HFFc6 (cell line): Measurements from ENCODE around the gene GGA3. TPM values are rescaled to one million over a fixed set of nuclear protein-coding genes. Genes with fewer than 3 reads are reported as not detected.

Experiments
- DNase-seq: peaks from one replicate; pipeline ENCODE4 v3.0.0-alpha.2; 2018
- H3K27ac Mint-ChIP-seq: 2 replicates; pipeline ENCODE4 v1.8.0; 2020; ENCODE audit warnings: mild to moderate bottlenecking, mixed read lengths
- H3K27me3 Mint-ChIP-seq: 2 replicates; pipeline ENCODE4 v1.8.0; 2021; ENCODE audit warnings: mild to moderate bottlenecking, moderate library complexity, mixed read lengths; ENCODE audit not compliant: insufficient read depth
- H3K36me3 Mint-ChIP-seq: 2 replicates; pipeline ENCODE4 v1.8.0; 2021; ENCODE audit warnings: low read depth, mixed read lengths
- H3K4me1 Mint-ChIP-seq: 2 replicates; pipeline ENCODE4 v1.8.0; 2020; ENCODE audit warnings: low read depth, mixed read lengths
- H3K4me3 Mint-ChIP-seq: 2 replicates; pipeline ENCODE4 v1.8.0; 2020; ENCODE audit warnings: mild to moderate bottlenecking, moderate library complexity, mixed read lengths
- H3K9me3 Mint-ChIP-seq: 2 replicates; pipeline ENCODE4 v1.8.0; 2020; ENCODE audit warnings: mild to moderate bottlenecking, mixed read lengths
- CTCF ChIP-seq: fragments of 200-600 bp; sonication (generic); IDR thresholded peaks from 2 replicates; pipeline ENCODE4 v1.5.0; 2021; ENCODE audit warnings: antibody characterized with exemption, mild to moderate bottlenecking
- total RNA-seq, 6 experiments: library from RNA; stranded (reverse); fragmentation: NEBNext Ultra II Directional; extraction: Animal tissue kit (Norgen Biotek cat#: 25700); gene quantifications; 2 replicates in 1 of 6; 3 replicates in 5 of 6; pipeline ENCODE4 v1.2.3, GENCODE V29; 2021

GGA3 gene
- total RNA-seq, 6 experiments from 2014 or later = 23.2 to 26.5 (median 24.2) TPM

DNA sequence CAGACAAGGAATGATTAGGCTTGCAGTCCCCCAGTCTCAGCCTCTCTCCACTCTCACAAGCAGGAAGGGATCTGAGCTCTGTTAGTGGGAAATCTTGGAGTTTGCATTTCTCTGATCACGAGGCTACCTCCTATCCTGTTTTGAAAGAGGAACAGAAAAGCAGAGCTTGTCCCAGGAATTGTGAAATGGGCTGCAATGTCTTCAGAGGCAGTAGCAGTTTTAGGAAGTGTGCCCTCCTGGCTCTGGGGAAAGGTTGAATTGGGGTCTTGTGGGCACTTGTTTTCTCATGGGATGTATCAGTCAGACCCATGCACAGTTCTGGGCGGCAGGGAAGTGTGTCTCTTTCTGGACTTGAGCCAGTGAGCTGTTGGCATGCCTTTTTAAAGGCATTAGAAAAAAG lies 33.1 kb downstream of the GGA3 start:
- TF ChIP-seq CTCF = no peak
- Mint-ChIP-seq H3K4me3 (no peak overlapping the region), H3K27ac (no peak overlapping the region), H3K4me1 (no peaks in the 10 kb centered on the region), H3K36me3 (peaks cover 13% of the 10 kb centered on the region; the same call in 1 of the 2 replicates), H3K9me3 (no peaks in the 10 kb centered on the region), H3K27me3 (no peaks in the 10 kb centered on the region)
- no peak for DNase-seq

GRCh38 chr17:75227729-75228128 lies 33.7 kb downstream of the GGA3 start:
- Mint-ChIP-seq H3K36me3 (peaks cover 9% of the 10 kb centered on the region; the same call in 1 of the 2 replicates), H3K9me3 (no peaks in the 10 kb centered on the region), H3K4me3 (no peak overlapping the region), H3K4me1 (no peaks in the 10 kb centered on the region), H3K27ac (no peak overlapping the region), H3K27me3 (no peaks in the 10 kb centered on the region)
- DNase-seq = no peak
- no peak for TF ChIP-seq CTCF

GRCh38 chr17:75225016-75225415 lies 36.4 kb downstream of the GGA3 start:
- H3K36me3 Mint-ChIP-seq = peaks cover 8% of the 10 kb centered on the region; the same call in 1 of the 2 replicates
- H3K27ac Mint-ChIP-seq = no peak overlapping the region; the same call in 1 of the 2 replicates
- no peak for TF ChIP-seq CTCF
- H3K9me3 Mint-ChIP-seq = no peaks in the 10 kb centered on the region
- no peak overlapping the region for H3K4me3 Mint-ChIP-seq
- H3K4me1 Mint-ChIP-seq = no peaks in the 10 kb centered on the region
- no peaks in the 10 kb centered on the region; the same call in 1 of the 2 replicates for H3K27me3 Mint-ChIP-seq
- DNase-seq = no peak

- TF ChIP-seq CTCF = no peak
- DNase-seq = no peak
- Mint-ChIP-seq H3K4me3 (no peak overlapping the region), H3K9me3 (no peaks in the 10 kb centered on the region), H3K4me1 (no peaks in the 10 kb centered on the region), H3K27ac (no peak overlapping the region), H3K36me3 (peaks cover 24% of the 10 kb centered on the region), H3K27me3 (no peaks in the 10 kb centered on the region; the same call in 1 of the 2 replicates)
Measured at GRCh38 chr17:75219815-75220214, 41.6 kb downstream of the GGA3 start.

GRCh38 chr17:75218131-75218530 lies 43.3 kb downstream of the GGA3 start:
- no peak for DNase-seq
- H3K4me3 Mint-ChIP-seq = no peak overlapping the region
- H3K27me3 Mint-ChIP-seq = no peaks in the 10 kb centered on the region; the same call in 1 of the 2 replicates
- no peak overlapping the region for H3K27ac Mint-ChIP-seq
- TF ChIP-seq CTCF = no peak
- no peaks in the 10 kb centered on the region for H3K4me1 Mint-ChIP-seq
- no peaks in the 10 kb centered on the region for H3K9me3 Mint-ChIP-seq
- H3K36me3 Mint-ChIP-seq = peaks cover 29% of the 10 kb centered on the region

DNA sequence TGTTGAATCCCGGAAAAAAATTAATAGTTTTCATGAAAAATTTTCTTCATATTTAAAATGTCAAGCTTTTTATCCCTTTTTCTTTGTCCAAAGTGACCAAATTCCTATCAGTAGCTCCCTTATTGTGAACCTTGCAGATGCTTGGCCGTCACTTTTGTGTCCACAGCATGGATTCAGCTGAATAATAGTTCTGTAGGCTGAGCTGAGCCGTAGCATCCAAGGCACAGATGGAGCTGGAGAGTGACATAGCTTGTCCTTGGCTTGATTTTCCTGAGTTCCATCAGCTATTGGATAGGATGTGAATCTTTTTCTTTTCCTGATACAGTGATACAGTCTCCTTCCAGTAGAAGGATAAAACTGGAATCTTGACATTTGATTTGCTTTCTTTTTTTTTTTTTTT lies 52.3 kb downstream of the GGA3 start:
- Mint-ChIP-seq H3K27me3 (no peaks in the 10 kb centered on the region), H3K4me3 (no peak overlapping the region), H3K4me1 (peaks cover 10% of the 10 kb centered on the region), H3K9me3 (no peaks in the 10 kb centered on the region), H3K36me3 (peaks cover 20% of the 10 kb centered on the region), H3K27ac (no peak overlapping the region)
- TF ChIP-seq CTCF = no peak
- no peak for DNase-seq
